ENCODE measurements around the gene ITSN1. TPM values are rescaled to one million over a fixed set of nuclear protein-coding genes. Genes with fewer than 3 reads are reported as not detected.

The ITSN1 gene
- 10 to 100 TPM; 27.6 to 46.0 TPM for total RNA-seq
- 10 to 100 TPM; 11.2 to 12.0 TPM for polyA plus RNA-seq
- long read RNA-seq, donor 1, partial matches to known transcripts = 14 of 15 reads
- long read RNA-seq, donor 1, other reads (novel, unspliced or antisense) = 0 of 15 reads
- long read RNA-seq, donor 2, partial matches to known transcripts = 0 of 1 reads
- long read RNA-seq, donor 2, other reads (novel, unspliced or antisense) = 0 of 1 reads
- long read RNA-seq, donor 3, partial matches to known transcripts = 0 of 2 reads
- long read RNA-seq, donor 3, other reads (novel, unspliced or antisense) = 0 of 2 reads
- long read RNA-seq, donor 4, partial matches to known transcripts = 313 of 525 reads
- long read RNA-seq, donor 4, other reads (novel, unspliced or antisense) = 211 of 525 reads
- long read RNA-seq, donor 5, full-length matches to known transcripts = 3 of 3 reads
- long read RNA-seq, donor 5, partial matches to known transcripts = 0 of 3 reads
- long read RNA-seq, donor 5, other reads (novel, unspliced or antisense) = 0 of 3 reads

GRCh38 chr21:33642027-33642895 is at the start of gene ITSN1:
ITSN1 (plus strand) TSS chr21:33642501; CDS start chr21:33718829, 76,328 bp downstream.
- H3K27me3 ChIP-seq (ENCODE audit: control insufficient read depth in 3 of 3, insufficient read depth in 3 of 3, low read length in 2 of 3) = no peaks in the 10 kb centered on the region
- DNase-seq (peak; percentile 100), ATAC-seq (ENCODE audit: insufficient read depth, low FRiP score) (peak; percentile 93)
- H3K9me3 ChIP-seq (ENCODE audit: control insufficient read depth in 4 of 4, insufficient read depth in 3 of 4, low read length in 3 of 4) = no peaks in the 10 kb centered on the region
- H3K9ac ChIP-seq (ENCODE audit: insufficient read depth in 1 of 2, low read length in 2 of 2) = peak within 1 kb of the TSS; percentile 88 to 92
- H3K4me1 ChIP-seq (ENCODE audit: control insufficient read depth in 5 of 5, insufficient read depth in 5 of 5, low read length in 5 of 5) = peaks cover 0 to 26% (median 5%) of the 10 kb centered on the region in 5 donors
- H3K4me3 ChIP-seq = peak within 1 kb of the TSS; percentile 93
- TF ChIP-seq, protein P1, sequence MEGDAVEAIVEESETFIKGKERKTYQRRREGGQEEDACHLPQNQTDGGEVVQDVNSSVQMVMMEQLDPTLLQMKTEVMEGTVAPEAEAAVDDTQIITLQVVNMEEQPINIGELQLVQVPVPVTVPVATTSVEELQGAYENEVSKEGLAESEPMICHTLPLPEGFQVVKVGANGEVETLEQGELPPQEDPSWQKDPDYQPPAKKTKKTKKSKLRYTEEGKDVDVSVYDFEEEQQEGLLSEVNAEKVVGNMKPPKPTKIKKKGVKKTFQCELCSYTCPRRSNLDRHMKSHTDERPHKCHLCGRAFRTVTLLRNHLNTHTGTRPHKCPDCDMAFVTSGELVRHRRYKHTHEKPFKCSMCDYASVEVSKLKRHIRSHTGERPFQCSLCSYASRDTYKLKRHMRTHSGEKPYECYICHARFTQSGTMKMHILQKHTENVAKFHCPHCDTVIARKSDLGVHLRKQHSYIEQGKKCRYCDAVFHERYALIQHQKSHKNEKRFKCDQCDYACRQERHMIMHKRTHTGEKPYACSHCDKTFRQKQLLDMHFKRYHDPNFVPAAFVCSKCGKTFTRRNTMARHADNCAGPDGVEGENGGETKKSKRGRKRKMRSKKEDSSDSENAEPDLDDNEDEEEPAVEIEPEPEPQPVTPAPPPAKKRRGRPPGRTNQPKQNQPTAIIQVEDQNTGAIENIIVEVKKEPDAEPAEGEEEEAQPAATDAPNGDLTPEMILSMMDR (IDR thresholded peaks at IDR 0.05; ENCODE audit: control extremely low read depth, extremely low read depth) = no peak
- WGBS, 2 donors = 0% methylated on average over 38 to 71 of the region's 71 CpGs
- H3K27ac ChIP-seq (ENCODE audit: low read depth in 1 of 2, low read length in 1 of 2) = peak within 1 kb of the TSS; percentile 86 to 92
- peaks cover 0 to 3% (median 0%) of the 10 kb centered on the region in 4 donors for H3K36me3 ChIP-seq (ENCODE audit: control insufficient read depth in 4 of 4, insufficient read depth in 4 of 4, low read length in 4 of 4)

GRCh38 chr21:33598051-33598450 is 44.2 kb upstream of the ITSN1 start:
- no peak overlapping the region for H3K27ac ChIP-seq (ENCODE audit: low read depth in 1 of 2, low read length in 1 of 2)
- no peak overlapping the region for H3K9ac ChIP-seq (ENCODE audit: insufficient read depth in 1 of 2, low read length in 2 of 2)
- no peaks in the 10 kb centered on the region for H3K4me1 ChIP-seq (ENCODE audit: control insufficient read depth in 5 of 5, insufficient read depth in 5 of 5, low read length in 5 of 5)
- H3K9me3 ChIP-seq (ENCODE audit: control insufficient read depth in 4 of 4, insufficient read depth in 3 of 4, low read length in 3 of 4) = no peaks in the 10 kb centered on the region
- ATAC-seq (ENCODE audit: insufficient read depth, low FRiP score) (no peak), DNase-seq (no peak)
- H3K4me3 ChIP-seq = no peak overlapping the region
- WGBS, 2 donors = 70 to 83% methylated on average over 1 of the region's 1 CpG
- peaks cover 9 to 34% (median 21%) of the 10 kb centered on the region in 4 donors for H3K36me3 ChIP-seq (ENCODE audit: control insufficient read depth in 4 of 4, insufficient read depth in 4 of 4, low read length in 4 of 4)
- TF ChIP-seq, protein P1 (IDR thresholded peaks at IDR 0.05; ENCODE audit: control extremely low read depth, extremely low read depth) = no peak
- no peaks in the 10 kb centered on the region for H3K27me3 ChIP-seq (ENCODE audit: control insufficient read depth in 3 of 3, insufficient read depth in 3 of 3, low read length in 2 of 3)

DNA sequence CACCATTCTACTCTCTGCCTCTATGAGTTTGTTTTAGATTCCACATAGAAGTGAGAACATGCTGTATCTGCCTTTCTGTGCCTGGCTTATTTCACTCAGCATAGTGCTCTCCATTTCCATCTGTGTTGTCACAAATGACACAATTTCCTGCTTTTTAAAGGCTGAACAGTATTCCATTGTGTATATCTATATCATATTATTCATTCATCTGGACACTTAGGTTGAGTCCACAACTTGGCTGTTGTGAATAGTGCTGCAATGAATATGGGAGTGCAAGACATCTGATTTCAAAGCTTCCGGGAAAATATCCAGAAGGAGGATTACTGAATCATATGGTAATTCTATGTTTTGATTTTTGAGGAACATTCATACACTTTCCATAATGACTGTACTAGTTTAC is 33.7 kb upstream of the ITSN1 start:
- Histone ChIP-seq H3K4me1 (ENCODE audit: control insufficient read depth in 5 of 5, insufficient read depth in 5 of 5, low read length in 5 of 5) (no peaks in the 10 kb centered on the region), H3K27ac (ENCODE audit: low read depth in 1 of 2, low read length in 1 of 2) (no peak overlapping the region), H3K9me3 (ENCODE audit: control insufficient read depth in 4 of 4, insufficient read depth in 3 of 4, low read length in 3 of 4) (no peaks in the 10 kb centered on the region), H3K9ac (ENCODE audit: insufficient read depth in 1 of 2, low read length in 2 of 2) (no peak overlapping the region), H3K36me3 (ENCODE audit: control insufficient read depth in 4 of 4, insufficient read depth in 4 of 4, low read length in 4 of 4) (peaks cover 5 to 20% (median 8%) of the 10 kb centered on the region in 4 donors), H3K4me3 (no peak overlapping the region), H3K27me3 (ENCODE audit: control insufficient read depth in 3 of 3, insufficient read depth in 3 of 3, low read length in 2 of 3) (no peaks in the 10 kb centered on the region)
- no peak for DNase-seq
- ATAC-seq (ENCODE audit: insufficient read depth, low FRiP score) = no peak
- TF ChIP-seq, protein P1 (IDR thresholded peaks at IDR 0.05; ENCODE audit: control extremely low read depth, extremely low read depth) = no peak
- 83 to 90% methylated on average over 1 of the region's 1 CpG for whole genome bisulfite sequencing, 2 donors

All from lung (tissue), 16 donors.